NT2/D1 (cell line): Measurements from ENCODE around the gene APOA4.
"Not testable (repeated sequence)": the region's sequence is repeated elsewhere in the genome, so short reads cannot be mapped to it uniquely, and the experiment has no call there.

Source experiments
- DNase-seq: peaks from one replicate; pipeline ENCODE4 v3.0.0-alpha.2; 2011; ENCODE audit warnings: low read depth, low spot score
- H3K27me3 ChIP-seq: 2 replicates; pipeline ENCODE4 v1.6.0; 2011; ENCODE audit warnings: mild to moderate bottlenecking; ENCODE audit not compliant: insufficient read length, insufficient read depth
- H3K36me3 ChIP-seq: 2 replicates; pipeline ENCODE4 v1.6.1; 2011; ENCODE audit warnings: mild to moderate bottlenecking, low read length, mixed read lengths; ENCODE audit not compliant: insufficient read depth, insufficient read length
- H3K4me1 ChIP-seq: 2 replicates; pipeline ENCODE4 v1.5.1; 2011; ENCODE audit not compliant: insufficient read depth, insufficient read length
- H3K4me3 ChIP-seq: 2 replicates; pipeline ENCODE4 v1.5.1; 2011; ENCODE audit warnings: low read depth; ENCODE audit not compliant: insufficient read length
- H3K9ac ChIP-seq: 2 replicates; pipeline ENCODE4 v1.6.0; 2011; ENCODE audit warnings: low read depth; ENCODE audit not compliant: insufficient read length
- H3K9me3 ChIP-seq: 2 replicates; pipeline ENCODE4 v1.5.1; 2011; ENCODE audit warnings: mild to moderate bottlenecking, low read length; ENCODE audit not compliant: insufficient read depth
- SUZ12 ChIP-seq: IDR thresholded peaks from 2 replicates; pipeline ENCODE4 v1.6.1; 2011; ENCODE audit not compliant: insufficient read length, insufficient read depth; ENCODE audit errors: extremely low read depth
- YY1 ChIP-seq: IDR thresholded peaks from 2 replicates; pipeline ENCODE4 v1.6.1; 2011; ENCODE audit not compliant: insufficient read length, insufficient read depth
- ZNF274 ChIP-seq: IDR thresholded peaks from 2 replicates; pipeline ENCODE4 v1.6.1; 2011; ENCODE audit warnings: mild to moderate bottlenecking, low read depth, low read length

APOA4 gene

GRCh38 chr11:116807601-116808261, 15.4 kb downstream of the APOA4 start:
- H3K4me3 ChIP-seq = no peak overlapping the region
- no peak overlapping the region for H3K9ac ChIP-seq
- no peak for DNase-seq
- no peak for TF ChIP-seq ZNF274
- no peak for TF ChIP-seq YY1
- TF ChIP-seq SUZ12 = no peak
- no peaks in the 10 kb centered on the region for H3K4me1 ChIP-seq
- no peaks in the 10 kb centered on the region for H3K27me3 ChIP-seq
- no peaks in the 10 kb centered on the region for H3K9me3 ChIP-seq
- H3K36me3 ChIP-seq = no peaks in the 10 kb centered on the region

GRCh38 chr11:116804001-116804400, 19.1 kb downstream of the APOA4 start:
- Histone ChIP-seq H3K27me3 (no peaks in the 10 kb centered on the region), H3K4me3 (no peak overlapping the region), H3K4me1 (no peaks in the 10 kb centered on the region), H3K36me3 (no peaks in the 10 kb centered on the region), H3K9ac (no peak overlapping the region), H3K9me3 (no peaks in the 10 kb centered on the region)
- DNase-seq = no peak
- TF ChIP-seq YY1 (no peak), SUZ12 (no peak), ZNF274 (no peak)

- not testable (repeated sequence) for H3K4me1 ChIP-seq, H3K36me3 ChIP-seq, H3K9me3 ChIP-seq, H3K27me3 ChIP-seq, H3K4me3 ChIP-seq, H3K9ac ChIP-seq, DNase-seq
These were observed 21.4 kb downstream of the APOA4 start for GRCh38 chr11:116801662-116802061.

- Histone ChIP-seq H3K9me3 (no peaks in the 10 kb centered on the region), H3K27me3 (no peaks in the 10 kb centered on the region), H3K36me3 (no peaks in the 10 kb centered on the region), H3K4me1 (no peaks in the 10 kb centered on the region), H3K4me3 (no peak overlapping the region), H3K9ac (no peak overlapping the region)
- no peak for TF ChIP-seq SUZ12
- no peak for TF ChIP-seq YY1
- no peak for TF ChIP-seq ZNF274
- no peak for DNase-seq
These were observed 22.5 kb downstream of the APOA4 start for GRCh38 chr11:116800610-116801009.

- H3K4me1 ChIP-seq = no peaks in the 10 kb centered on the region
- DNase-seq = no peak
- H3K27me3 ChIP-seq = no peaks in the 10 kb centered on the region
- no peaks in the 10 kb centered on the region for H3K36me3 ChIP-seq
- H3K9ac ChIP-seq = no peak overlapping the region
- no peaks in the 10 kb centered on the region for H3K9me3 ChIP-seq
- no peak for TF ChIP-seq YY1
- TF ChIP-seq ZNF274 = no peak
- TF ChIP-seq SUZ12 = no peak
- H3K4me3 ChIP-seq = no peak overlapping the region
These were observed 24.7 kb downstream of the APOA4 start for GRCh38 chr11:116798368-116798767.

- no peaks in the 10 kb centered on the region for H3K36me3 ChIP-seq
- TF ChIP-seq YY1 = no peak
- no peak for TF ChIP-seq ZNF274
- no peaks in the 10 kb centered on the region for H3K4me1 ChIP-seq
- H3K4me3 ChIP-seq = no peak overlapping the region
- no peak overlapping the region for H3K9ac ChIP-seq
- H3K27me3 ChIP-seq = no peaks in the 10 kb centered on the region
- no peak for DNase-seq
- H3K9me3 ChIP-seq = no peaks in the 10 kb centered on the region
These were observed 25.3 kb downstream of the APOA4 start for GRCh38 chr11:116797816-116798215.

GRCh38 chr11:116796548-116796947, 26.6 kb downstream of the APOA4 start:
- DNase-seq = no peak

GRCh38 chr11:116794851-116795250, 28.3 kb downstream of the APOA4 start:
- no peak for TF ChIP-seq YY1
- TF ChIP-seq SUZ12 = no peak
- Histone ChIP-seq H3K4me1 (peaks cover 8% of the 10 kb centered on the region), H3K9me3 (no peaks in the 10 kb centered on the region), H3K4me3 (no peak overlapping the region), H3K27me3 (peaks cover 14% of the 10 kb centered on the region), H3K36me3 (no peaks in the 10 kb centered on the region), H3K9ac (no peak overlapping the region)
- no peak for DNase-seq

More at GRCh38 chr11:116796548-116796947, 26.6 kb downstream of the APOA4 start:
- TF ChIP-seq SUZ12 = no peak
- H3K4me3 ChIP-seq = no peak overlapping the region
- peaks cover 2% of the 10 kb centered on the region for H3K4me1 ChIP-seq
- no peaks in the 10 kb centered on the region for H3K36me3 ChIP-seq
- H3K27me3 ChIP-seq = no peaks in the 10 kb centered on the region
- H3K9me3 ChIP-seq = no peaks in the 10 kb centered on the region
- no peak overlapping the region for H3K9ac ChIP-seq
